Neuronal stem cell (in vitro differentiated cells): ENCODE results near the gene GOLGA6A.
"Not testable (repeated sequence)": the region's sequence is repeated elsewhere in the genome, so short reads cannot be mapped to it uniquely, and the experiment has no call there.

Experiments used
- DNase-seq: peaks from one replicate; pipeline ENCODE4 v3.0.0-alpha.2; 2013; ENCODE audit warnings: low spot score
- H2AFZ ChIP-seq: one replicate; pipeline ENCODE4 v1.6.1; 2013; ENCODE audit warnings: mild to moderate bottlenecking, low read length, inconsistent platforms
- H2AK5ac ChIP-seq: 2 replicates; pipeline ENCODE4 v1.6.1; 2013; ENCODE audit warnings: low read depth, mild to moderate bottlenecking, inconsistent platforms, low read length, moderate library complexity, mixed read lengths
- H2BK120ac ChIP-seq: 2 replicates; pipeline ENCODE4 v1.6.1; 2013; ENCODE audit warnings: low read depth, mild to moderate bottlenecking, inconsistent platforms, low read length, moderate library complexity, mixed read lengths
- H2BK12ac ChIP-seq: one replicate; pipeline ENCODE4 v1.6.1; 2013; ENCODE audit warnings: low read length, inconsistent platforms
- H2BK15ac ChIP-seq: 2 replicates; pipeline ENCODE4 v1.6.1; 2013; ENCODE audit warnings: mild to moderate bottlenecking, low read length, inconsistent platforms, mixed read lengths
- H2BK5ac ChIP-seq: one replicate; pipeline ENCODE4 v1.6.1; 2013; ENCODE audit warnings: inconsistent platforms, mild to moderate bottlenecking, low read length, moderate library complexity
- H3K14ac ChIP-seq: one replicate; pipeline ENCODE4 v1.6.1; 2013; ENCODE audit warnings: low read length, inconsistent platforms
- H3K18ac ChIP-seq: 2 replicates; pipeline ENCODE4 v1.6.1; 2013; ENCODE audit warnings: low read length, inconsistent platforms
- H3K23ac ChIP-seq: 2 replicates; pipeline ENCODE4 v1.6.1; 2013; ENCODE audit warnings: low read depth, mild to moderate bottlenecking, mixed read lengths, low read length, inconsistent platforms; ENCODE audit not compliant: poor library complexity
- H3K27ac ChIP-seq: replicated peaks from 3 replicates; pipeline ENCODE4 v1.5.1; 2013; ENCODE audit warnings: low read length, inconsistent platforms
- H3K27me3 ChIP-seq, 3 experiments: 2 replicates each; pipeline ENCODE4 v1.6.1; 2013; ENCODE audit warnings: low read length in 3 of 3, mild to moderate bottlenecking in 2 of 3, inconsistent platforms in 1 of 3, low read depth in 1 of 3, mixed read lengths in 1 of 3, moderate library complexity in 1 of 3; ENCODE audit not compliant: control insufficient read depth in 3 of 3, insufficient read depth in 3 of 3
- H3K36me3 ChIP-seq, 2 donors: replicated peaks in 1 of 2; 2 replicates each; pipeline ENCODE4 v1.6.1; 2013; ENCODE audit warnings: low read length in 2 of 2; ENCODE audit not compliant: control insufficient read depth in 2 of 2, insufficient read depth in 2 of 2
- H3K4ac ChIP-seq: 2 replicates; pipeline ENCODE4 v1.6.1; 2013; ENCODE audit warnings: inconsistent platforms, mild to moderate bottlenecking, low read length, moderate library complexity
- H3K4me1 ChIP-seq, 2 donors: 1 replicate in 1 of 2; 2 replicates in 1 of 2; pipeline ENCODE4 v1.6.1; 2013; ENCODE audit warnings: low read length in 2 of 2, low read depth in 1 of 2; ENCODE audit not compliant: control insufficient read depth in 2 of 2, insufficient read depth in 1 of 2
- H3K4me2 ChIP-seq: one replicate; pipeline ENCODE4 v1.6.1; 2013; ENCODE audit warnings: mild to moderate bottlenecking, low read length, inconsistent platforms; ENCODE audit not compliant: insufficient read depth, poor library complexity, severe bottlenecking
- H3K4me3 ChIP-seq, 2 donors: 2 replicates each; pipeline ENCODE4 v1.5.1; 2013; ENCODE audit warnings: low read length in 2 of 2, mild to moderate bottlenecking in 2 of 2, inconsistent platforms in 1 of 2, moderate library complexity in 1 of 2
- H3K79me1 ChIP-seq: one replicate; pipeline ENCODE4 v1.6.1; 2013; ENCODE audit warnings: low read depth, mild to moderate bottlenecking, inconsistent platforms, low read length, moderate library complexity
- H3K9ac ChIP-seq: one replicate; pipeline ENCODE4 v1.6.1; 2013; ENCODE audit warnings: mild to moderate bottlenecking, low read depth, low read length, inconsistent platforms; ENCODE audit not compliant: poor library complexity
- H3K9me3 ChIP-seq, 2 donors: replicated peaks in 1 of 2; 2 replicates each; pipeline versions ENCODE3 to v1.6.1; 2013; ENCODE audit warnings: low read length in 2 of 2, mild to moderate bottlenecking in 2 of 2, inconsistent platforms in 1 of 2, low read depth in 1 of 2, mixed read lengths in 1 of 2, moderate library complexity in 1 of 2; ENCODE audit not compliant: control insufficient read depth in 2 of 2, insufficient read depth in 1 of 2
- H4K8ac ChIP-seq: one replicate; pipeline ENCODE4 v1.6.1; 2013; ENCODE audit warnings: low read depth, mild to moderate bottlenecking, inconsistent platforms, low read length, moderate library complexity
- H4K91ac ChIP-seq: one replicate; pipeline ENCODE4 v1.6.1; 2013; ENCODE audit warnings: low read length, low read depth, mild to moderate bottlenecking, inconsistent platforms; ENCODE audit not compliant: poor library complexity
- WGBS, 2 donors: extraction: QIAGEN DNeasy Blood & Tissue Kit; methylation state at CpG; one replicate each; pipeline ENCODE4 v1.1.7; 2013; ENCODE audit warnings: missing lambda C conversion rate in 2 of 2, mixed read lengths in 1 of 2; ENCODE audit not compliant: insufficient read length in 2 of 2, insufficient replicate concordance in 1 of 2; ENCODE audit errors: extremely low coverage in 2 of 2; 5-methylcytosine and 5-hydroxymethylcytosine counted together

GOLGA6A gene

GRCh38 chr15:74121039-74121438 lies 38.7 kb upstream of the GOLGA6A start:
- no peak overlapping the region for H3K9ac ChIP-seq
- no peak overlapping the region for H3K4ac ChIP-seq
- no peak overlapping the region for H4K91ac ChIP-seq
- H3K36me3 ChIP-seq, result no peaks in the 10 kb centered on the region
- no peak overlapping the region for H2BK5ac ChIP-seq
- H4K8ac ChIP-seq, result no peak overlapping the region
- peaks cover 11 to 13% of the 10 kb centered on the region in 2 donors for H3K4me1 ChIP-seq
- H3K23ac ChIP-seq, result no peak overlapping the region
- H3K9me3 ChIP-seq, result no peaks in the 10 kb centered on the region
- H3K14ac ChIP-seq, result no peak overlapping the region
- WGBS, 2 donors, result no CpG with 5 or more reads among the region's 4 CpGs
- H2BK12ac ChIP-seq, result no peak overlapping the region
- no peak overlapping the region for H3K4me3 ChIP-seq
- peaks cover 0 to 2% (median 0%) of the 10 kb centered on the region in 3 experiments for H3K27me3 ChIP-seq
- no peak overlapping the region for H2AFZ ChIP-seq
- DNase-seq, result no peak
- H3K18ac ChIP-seq, result no peak overlapping the region
- H2BK120ac ChIP-seq, result no peak overlapping the region
- no peak overlapping the region for H3K4me2 ChIP-seq
- peak overlapping the region; percentile 13 for H2BK15ac ChIP-seq
- H2AK5ac ChIP-seq, result no peak overlapping the region
- H3K27ac ChIP-seq, result no peak overlapping the region
- no peaks in the 10 kb centered on the region for H3K79me1 ChIP-seq

GRCh38 chr15:74120426-74120825 lies 38.1 kb upstream of the GOLGA6A start:
- no peak overlapping the region for H2AFZ ChIP-seq
- no peak overlapping the region for H3K9ac ChIP-seq
- peaks cover 0 to 2% (median 0%) of the 10 kb centered on the region in 3 experiments for H3K27me3 ChIP-seq
- no peak overlapping the region for H3K23ac ChIP-seq
- no peak overlapping the region for H3K27ac ChIP-seq
- no CpG with 5 or more reads among the region's 6 CpGs for WGBS, 2 donors
- no peak overlapping the region for H3K4me2 ChIP-seq
- no peak overlapping the region for H2BK5ac ChIP-seq
- H3K4me1 ChIP-seq, result peaks cover 11 to 13% of the 10 kb centered on the region in 2 donors
- no peak overlapping the region for H3K18ac ChIP-seq
- H4K91ac ChIP-seq, result no peak overlapping the region
- H3K14ac ChIP-seq, result no peak overlapping the region
- H3K9me3 ChIP-seq, result no peaks in the 10 kb centered on the region
- H2BK12ac ChIP-seq, result no peak overlapping the region
- H3K36me3 ChIP-seq, result no peaks in the 10 kb centered on the region
- no peaks in the 10 kb centered on the region for H3K79me1 ChIP-seq
- no peak overlapping the region for H3K4ac ChIP-seq
- no peak overlapping the region for H2AK5ac ChIP-seq
- no peak overlapping the region for H2BK15ac ChIP-seq
- DNase-seq, result no peak
- no peak overlapping the region for H4K8ac ChIP-seq
- no peak overlapping the region for H2BK120ac ChIP-seq
- H3K4me3 ChIP-seq, result no peak overlapping the region

GRCh38 chr15:74109713-74110112 lies 27.4 kb upstream of the GOLGA6A start:
- H3K18ac ChIP-seq, result no peak overlapping the region
- no peaks in the 10 kb centered on the region for H3K9me3 ChIP-seq

GRCh38 chr15:74108611-74109010 lies 26.3 kb upstream of the GOLGA6A start:
- H3K18ac ChIP-seq, H2BK12ac ChIP-seq, H3K9ac ChIP-seq, H3K27me3 ChIP-seq, H3K4me3 ChIP-seq, H3K14ac ChIP-seq, H3K23ac ChIP-seq, H2BK15ac ChIP-seq, H3K27ac ChIP-seq, H2AK5ac ChIP-seq, H3K4me2 ChIP-seq, H2BK5ac ChIP-seq, H3K36me3 ChIP-seq, H2AFZ ChIP-seq, H3K79me1 ChIP-seq, H3K4ac ChIP-seq, H3K4me1 ChIP-seq, H4K8ac ChIP-seq, H3K9me3 ChIP-seq, DNase-seq, H2BK120ac ChIP-seq, H4K91ac ChIP-seq: not testable (repeated sequence)
- no CpG with 5 or more reads among the region's 6 CpGs for WGBS, 2 donors

More at GRCh38 chr15:74109713-74110112, 27.4 kb upstream of the GOLGA6A start:
- H3K4me2 ChIP-seq, result no peak overlapping the region
- no peak overlapping the region for H3K14ac ChIP-seq
- no peak overlapping the region for H3K27ac ChIP-seq
- H2AFZ ChIP-seq, result no peak overlapping the region
- H2BK120ac ChIP-seq, result no peak overlapping the region
- no peaks in the 10 kb centered on the region for H3K79me1 ChIP-seq
- no peak overlapping the region for H3K9ac ChIP-seq
- no peak overlapping the region for H2AK5ac ChIP-seq
- H3K4me1 ChIP-seq, result no peaks in the 10 kb centered on the region
- H4K8ac ChIP-seq, result no peak overlapping the region
- H3K27me3 ChIP-seq, result no peaks in the 10 kb centered on the region
- no peak overlapping the region for H4K91ac ChIP-seq
- H3K23ac ChIP-seq, result no peak overlapping the region
- H2BK12ac ChIP-seq, result no peak overlapping the region
- H3K4ac ChIP-seq, result no peak overlapping the region
- no peaks in the 10 kb centered on the region for H3K36me3 ChIP-seq
- H2BK15ac ChIP-seq, result no peak overlapping the region
- no peak for DNase-seq
- no CpG with 5 or more reads among the region's 7 CpGs for WGBS, 2 donors
- H3K4me3 ChIP-seq, result no peak overlapping the region
- H2BK5ac ChIP-seq, result no peak overlapping the region
